Measurements from ENCODE around the gene EDIL3.

EDIL3 gene

DNA sequence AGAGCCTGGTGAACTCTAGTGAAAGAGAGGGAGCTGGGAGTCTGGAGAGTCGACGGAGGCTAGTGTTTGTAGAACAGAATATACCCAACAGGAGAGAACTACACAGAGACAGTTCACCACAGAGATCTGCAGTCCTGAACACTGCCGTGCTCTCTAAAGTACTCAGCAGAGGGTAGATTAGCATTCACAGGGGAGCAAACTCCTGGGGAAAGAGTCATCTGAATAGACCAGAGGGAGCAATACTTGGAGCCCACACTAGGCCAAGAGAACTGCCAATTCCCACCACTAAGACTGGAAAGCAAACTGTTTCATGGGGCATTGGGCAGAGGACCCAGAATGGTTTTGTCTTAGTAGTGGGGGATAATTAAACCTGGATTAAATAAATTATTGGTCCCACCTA is 235.6 kb downstream of the EDIL3 start:
- H3K9me3 Mint-ChIP-seq = no peaks in the 10 kb centered on the region
- H3K4me1 Mint-ChIP-seq = no peaks in the 10 kb centered on the region
- no peak for ATAC-seq
- no peak overlapping the region for H3K27ac Mint-ChIP-seq
- H3K36me3 Mint-ChIP-seq = no peaks in the 10 kb centered on the region
- no peak overlapping the region for H3K4me3 Mint-ChIP-seq
- H3K27me3 Mint-ChIP-seq = no peaks in the 10 kb centered on the region

DNA sequence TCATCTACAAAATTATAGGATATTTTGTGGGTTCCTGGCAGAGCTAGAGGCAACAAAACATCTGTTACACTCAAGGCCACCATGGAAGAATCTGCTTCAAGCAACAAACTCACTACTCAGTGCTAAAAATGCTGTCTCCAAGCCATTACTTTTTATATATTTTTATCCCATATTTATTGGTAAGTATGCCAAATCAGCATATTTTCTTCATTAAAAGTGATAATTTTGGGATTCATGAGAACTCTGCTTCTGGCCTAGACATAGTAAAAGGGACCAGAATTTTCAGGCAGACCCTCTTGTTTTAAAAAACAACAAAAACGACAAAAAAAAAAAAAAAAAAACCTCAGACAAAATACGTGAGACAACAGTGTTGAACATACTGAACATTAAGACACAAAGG is 236.0 kb downstream of the EDIL3 start:
- H3K36me3 Mint-ChIP-seq = no peaks in the 10 kb centered on the region
- no peak overlapping the region for H3K27ac Mint-ChIP-seq
- no peak for ATAC-seq
- H3K27me3 Mint-ChIP-seq = no peaks in the 10 kb centered on the region
- no peak overlapping the region for H3K4me3 Mint-ChIP-seq
- H3K9me3 Mint-ChIP-seq = no peaks in the 10 kb centered on the region
- no peaks in the 10 kb centered on the region for H3K4me1 Mint-ChIP-seq

DNA sequence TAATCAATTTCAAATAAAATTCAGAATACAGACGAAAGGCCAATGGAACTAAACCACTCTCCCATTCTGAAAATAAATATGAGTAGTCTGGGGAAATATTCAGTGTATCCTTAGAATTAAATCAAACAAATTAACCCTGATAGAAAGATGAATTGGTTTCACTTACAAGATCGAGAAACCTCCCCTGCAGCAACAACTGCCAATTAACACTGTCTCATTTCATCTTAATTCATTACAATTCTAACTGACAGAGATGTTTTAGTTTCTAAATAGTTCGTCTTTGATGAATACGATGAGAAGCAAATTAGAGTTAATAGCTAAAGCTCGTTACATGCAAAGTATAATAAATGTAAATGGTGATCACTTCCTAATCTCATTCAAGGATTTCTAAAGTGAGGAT is 247.1 kb downstream of the EDIL3 start:
- H3K27me3 Mint-ChIP-seq = no peaks in the 10 kb centered on the region
- H3K9me3 Mint-ChIP-seq = peaks cover 3% of the 10 kb centered on the region
- H3K36me3 Mint-ChIP-seq = no peaks in the 10 kb centered on the region
- no peak overlapping the region for H3K27ac Mint-ChIP-seq
- ATAC-seq = no peak
- no peak overlapping the region for H3K4me3 Mint-ChIP-seq
- no peaks in the 10 kb centered on the region for H3K4me1 Mint-ChIP-seq

DNA sequence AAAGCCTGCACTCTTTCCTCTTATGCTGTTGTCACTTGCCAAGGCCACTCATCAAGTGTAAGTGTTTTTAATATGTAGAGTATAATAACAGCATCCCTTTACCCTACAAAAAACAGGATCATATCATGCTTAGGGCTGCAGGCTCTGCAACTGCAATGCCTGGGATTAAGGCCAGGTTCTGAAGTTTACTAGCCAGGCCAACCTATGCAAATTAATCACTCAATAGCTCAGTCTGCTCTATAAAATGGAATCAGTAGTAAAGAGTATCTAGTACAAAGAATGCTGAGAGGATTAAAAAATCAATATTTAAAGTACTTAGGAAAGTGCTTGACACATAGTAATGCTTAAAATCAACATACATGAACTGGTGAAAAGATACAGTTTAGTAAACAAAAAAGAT is 253.3 kb downstream of the EDIL3 start:
- H3K27ac Mint-ChIP-seq = no peak overlapping the region
- peaks cover 3% of the 10 kb centered on the region for H3K9me3 Mint-ChIP-seq
- H3K27me3 Mint-ChIP-seq = no peaks in the 10 kb centered on the region
- no peaks in the 10 kb centered on the region for H3K4me1 Mint-ChIP-seq
- ATAC-seq = no peak
- H3K4me3 Mint-ChIP-seq = no peak overlapping the region
- H3K36me3 Mint-ChIP-seq = no peaks in the 10 kb centered on the region

DNA sequence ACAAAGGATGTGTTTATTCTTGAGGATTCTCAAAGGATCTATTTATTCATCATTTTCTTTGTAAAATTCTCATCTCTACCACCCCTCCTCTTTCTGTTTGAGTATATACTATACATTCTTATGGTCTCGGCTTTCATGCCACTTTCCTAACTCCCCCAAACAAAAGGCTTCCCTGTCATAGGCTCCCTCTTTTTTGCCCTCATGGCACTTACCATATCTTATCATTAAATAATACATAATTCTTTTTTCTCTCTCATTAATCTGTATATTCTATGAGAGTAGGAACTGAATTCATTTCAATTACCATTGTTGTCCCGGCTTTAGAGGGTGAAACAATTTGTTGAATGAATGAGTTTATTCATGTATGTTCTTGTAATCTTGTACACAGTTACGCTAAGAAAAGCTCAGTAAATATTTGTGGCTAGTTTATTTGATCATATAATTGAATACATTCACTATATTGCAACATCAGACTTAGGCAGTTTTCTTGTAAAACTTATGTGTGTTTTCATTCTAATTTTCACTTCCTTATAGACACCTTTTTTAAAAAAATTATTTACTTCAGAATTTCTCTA is 254.6 kb downstream of the EDIL3 start:
- H3K4me1 Mint-ChIP-seq = no peaks in the 10 kb centered on the region
- H3K27ac Mint-ChIP-seq = no peak overlapping the region
- H3K9me3 Mint-ChIP-seq = peaks cover 3% of the 10 kb centered on the region
- no peak overlapping the region for H3K4me3 Mint-ChIP-seq
- no peaks in the 10 kb centered on the region for H3K27me3 Mint-ChIP-seq
- ATAC-seq = no peak
- H3K36me3 Mint-ChIP-seq = no peaks in the 10 kb centered on the region

DNA sequence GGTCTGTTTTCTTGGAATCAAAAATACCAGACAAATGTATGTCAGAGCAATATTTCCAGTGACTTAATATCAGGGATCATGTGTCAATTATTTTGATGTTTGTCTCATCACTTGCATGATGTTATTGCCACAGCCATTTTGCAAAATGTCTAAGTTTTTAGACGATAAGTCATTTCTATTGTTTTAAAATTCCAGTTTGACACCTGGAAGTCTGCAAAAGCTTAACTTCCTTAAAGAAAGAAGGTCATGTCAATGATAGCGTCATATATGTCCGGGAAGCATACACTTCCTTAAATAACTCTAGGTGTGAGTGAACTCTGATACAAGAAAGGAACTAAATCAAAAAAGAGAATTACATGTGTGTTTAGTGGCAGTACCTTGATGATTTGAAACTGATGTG is 259.5 kb downstream of the EDIL3 start:
- no peaks in the 10 kb centered on the region for H3K27me3 Mint-ChIP-seq

DNA sequence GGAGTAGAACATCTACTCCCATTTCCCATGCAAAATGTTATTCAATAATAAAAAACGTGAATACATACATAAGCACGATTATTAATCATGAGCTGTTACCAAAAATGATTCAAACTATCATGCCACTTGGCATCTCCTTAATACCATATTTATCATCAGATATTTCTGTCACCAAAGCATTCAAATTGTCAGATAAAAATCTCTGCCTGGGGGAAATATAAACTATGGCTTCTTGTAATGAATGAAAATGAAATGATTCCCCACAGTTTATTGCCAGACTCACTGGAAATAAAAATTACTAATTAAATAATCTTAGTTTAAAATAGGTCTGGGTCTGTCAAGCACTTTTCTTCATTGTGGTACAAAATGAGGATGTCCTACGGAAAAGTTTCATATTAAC is 265.4 kb downstream of the EDIL3 start:
- Mint-ChIP-seq H3K27me3 (no peaks in the 10 kb centered on the region), H3K27ac (no peak overlapping the region), H3K36me3 (no peaks in the 10 kb centered on the region), H3K4me1 (no peaks in the 10 kb centered on the region), H3K4me3 (no peak overlapping the region), H3K9me3 (no peaks in the 10 kb centered on the region)
- ATAC-seq = no peak

More for the DNA sequence above, 259.5 kb downstream of the EDIL3 start:
- ATAC-seq = no peak
- no peak overlapping the region for H3K4me3 Mint-ChIP-seq
- H3K9me3 Mint-ChIP-seq = peaks cover 3% of the 10 kb centered on the region
- H3K36me3 Mint-ChIP-seq = no peaks in the 10 kb centered on the region
- H3K4me1 Mint-ChIP-seq = no peaks in the 10 kb centered on the region
- no peak overlapping the region for H3K27ac Mint-ChIP-seq

DNA sequence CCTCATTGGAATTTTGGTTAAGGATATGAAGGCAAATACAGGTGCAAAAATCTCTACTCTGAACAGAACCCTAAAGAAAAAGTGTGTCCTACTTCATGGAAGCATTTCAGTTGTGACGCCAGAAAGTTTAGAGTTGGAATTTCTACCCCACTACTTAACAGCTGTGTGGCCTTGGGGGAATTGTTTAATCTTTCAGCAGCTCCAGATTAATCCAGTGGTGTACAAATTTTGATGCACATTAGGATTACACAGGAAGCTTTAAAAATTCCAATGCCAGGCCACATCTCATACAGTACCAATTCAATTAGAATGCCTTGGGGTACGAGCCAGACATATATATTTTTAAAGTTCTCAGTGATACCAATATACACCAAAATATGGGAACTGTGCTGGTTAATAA is 266.1 kb downstream of the EDIL3 start:
- Mint-ChIP-seq H3K27ac (no peak overlapping the region), H3K4me1 (no peaks in the 10 kb centered on the region), H3K27me3 (no peaks in the 10 kb centered on the region), H3K36me3 (no peaks in the 10 kb centered on the region), H3K4me3 (no peak overlapping the region), H3K9me3 (no peaks in the 10 kb centered on the region)
- ATAC-seq = no peak

DNA sequence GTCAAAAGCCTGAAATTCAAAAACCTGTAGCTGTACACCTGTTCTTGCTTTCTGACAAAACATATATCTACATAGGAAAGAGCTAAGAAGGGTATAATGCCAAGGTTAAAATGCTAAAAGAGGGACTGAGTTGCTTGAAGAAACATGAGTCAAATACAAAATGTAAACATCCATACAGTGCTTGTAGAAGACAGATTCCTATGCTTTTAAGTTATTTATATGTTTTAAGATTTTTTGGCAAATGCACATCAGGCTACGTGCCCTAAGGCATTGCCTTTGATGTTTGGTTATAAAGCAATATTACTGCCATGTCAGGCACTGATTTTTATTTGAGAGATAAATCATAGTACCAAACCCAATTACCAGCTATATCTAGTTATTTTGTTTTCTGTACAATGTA is 269.0 kb downstream of the EDIL3 start:
- no peaks in the 10 kb centered on the region for H3K27me3 Mint-ChIP-seq
- no peak for ATAC-seq
- no peaks in the 10 kb centered on the region for H3K4me1 Mint-ChIP-seq
- H3K36me3 Mint-ChIP-seq = no peaks in the 10 kb centered on the region
- no peak overlapping the region for H3K27ac Mint-ChIP-seq
- no peak overlapping the region for H3K4me3 Mint-ChIP-seq
- peaks cover 4% of the 10 kb centered on the region for H3K9me3 Mint-ChIP-seq

DNA sequence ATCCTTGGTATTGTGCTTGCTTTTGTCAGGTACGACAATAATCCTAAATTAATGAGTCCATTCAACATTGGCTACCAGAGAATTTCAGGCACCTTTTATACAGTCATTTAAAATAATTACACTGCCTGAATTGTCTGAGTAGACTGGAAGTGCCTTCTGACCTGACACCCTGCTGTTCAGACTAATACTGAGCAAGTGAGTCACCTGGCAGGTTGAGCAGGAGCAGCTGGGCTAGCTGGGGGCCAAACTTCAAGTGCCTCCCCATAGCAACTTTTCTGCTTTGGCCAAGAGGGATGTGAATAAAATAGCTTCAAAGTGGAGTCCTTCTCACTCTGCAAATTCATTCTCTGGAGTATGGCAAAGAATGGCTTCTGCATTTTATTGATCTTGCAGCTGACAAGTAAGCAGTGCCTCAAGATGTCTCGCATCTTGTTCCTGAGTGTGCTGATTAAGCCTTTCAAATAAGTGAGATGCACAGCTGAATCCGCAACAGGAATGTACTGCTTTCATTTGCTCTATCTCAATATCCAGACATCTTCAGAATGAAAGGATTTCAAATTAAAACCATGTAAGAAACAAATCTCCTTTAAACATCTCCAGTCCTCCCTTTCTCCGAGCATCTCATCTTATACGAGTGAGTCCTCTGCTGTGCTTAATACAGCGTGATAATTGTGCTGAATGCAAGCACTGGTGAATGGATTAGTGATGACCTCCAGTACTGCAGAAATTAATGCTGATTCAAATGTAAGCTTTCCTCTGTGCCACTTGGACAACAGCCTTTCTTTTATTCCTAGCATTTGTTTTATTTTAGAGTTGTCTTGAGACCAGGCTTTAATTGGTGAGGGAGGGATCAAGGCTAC is 271.2 kb downstream of the EDIL3 start:
- no peak overlapping the region for H3K4me3 Mint-ChIP-seq
- H3K4me1 Mint-ChIP-seq = no peaks in the 10 kb centered on the region
- no peaks in the 10 kb centered on the region for H3K36me3 Mint-ChIP-seq
- H3K9me3 Mint-ChIP-seq = peaks cover 4% of the 10 kb centered on the region
- H3K27me3 Mint-ChIP-seq = no peaks in the 10 kb centered on the region
- no peak overlapping the region for H3K27ac Mint-ChIP-seq
- no peak for ATAC-seq

DNA sequence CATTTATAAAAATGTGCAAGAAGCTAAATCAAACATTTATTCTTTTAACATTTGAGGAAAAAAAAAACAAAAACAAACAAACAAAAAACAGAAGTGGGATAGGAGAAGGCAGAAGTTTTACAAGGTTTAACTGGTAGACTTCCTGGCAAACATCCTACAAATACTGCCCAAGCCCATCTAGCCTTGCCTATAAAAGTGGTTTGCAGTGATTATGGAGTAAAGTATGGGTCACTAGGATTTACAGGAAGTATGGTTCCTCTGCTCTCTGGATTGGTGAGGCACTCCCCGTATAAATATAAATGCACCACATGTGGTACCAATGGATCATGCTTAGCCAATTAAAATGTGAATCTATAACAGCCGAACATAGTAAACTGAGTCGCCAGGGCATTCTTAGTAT is 291.9 kb downstream of the EDIL3 start:
- no peak overlapping the region for H3K27ac Mint-ChIP-seq
- no peaks in the 10 kb centered on the region for H3K4me1 Mint-ChIP-seq
- H3K27me3 Mint-ChIP-seq = no peaks in the 10 kb centered on the region
- ATAC-seq = no peak
- H3K9me3 Mint-ChIP-seq = peaks cover 5% of the 10 kb centered on the region
- H3K36me3 Mint-ChIP-seq = no peaks in the 10 kb centered on the region
- H3K4me3 Mint-ChIP-seq = no peak overlapping the region

DNA sequence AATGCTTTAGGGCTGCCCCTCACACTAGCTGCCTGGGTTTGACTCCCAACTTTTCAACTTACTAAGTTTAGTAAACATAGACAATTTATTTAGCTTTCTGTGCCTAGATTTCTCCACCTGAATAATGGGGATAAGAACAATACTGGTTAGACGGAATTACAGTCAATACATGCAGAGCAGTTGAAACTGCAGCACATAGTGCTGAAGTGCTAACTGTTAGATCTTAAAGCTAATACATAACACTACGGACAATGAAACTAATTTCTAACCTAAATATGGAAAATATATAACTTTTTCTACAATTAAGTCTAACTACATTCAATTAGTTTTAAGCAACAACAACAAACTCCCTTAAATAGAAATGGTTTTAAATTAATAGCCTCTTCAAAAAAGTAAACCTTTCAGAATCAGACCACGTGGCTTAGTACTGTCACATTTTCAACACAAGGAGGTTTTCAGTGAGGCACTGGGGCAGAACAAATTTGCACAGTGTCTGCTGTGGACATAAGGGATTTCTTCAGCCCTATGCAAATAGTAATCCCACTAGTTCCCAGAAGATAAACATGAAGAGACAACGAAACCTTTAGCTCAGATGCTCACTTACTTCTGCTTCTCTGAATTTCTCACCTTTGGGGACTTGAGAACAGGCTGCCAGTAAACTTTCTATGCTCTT is 293.4 kb downstream of the EDIL3 start:
- Mint-ChIP-seq H3K4me1 (no peaks in the 10 kb centered on the region), H3K4me3 (no peak overlapping the region), H3K36me3 (no peaks in the 10 kb centered on the region), H3K9me3 (peaks cover 5% of the 10 kb centered on the region), H3K27ac (no peak overlapping the region), H3K27me3 (no peaks in the 10 kb centered on the region)
- ATAC-seq = no peak

DNA sequence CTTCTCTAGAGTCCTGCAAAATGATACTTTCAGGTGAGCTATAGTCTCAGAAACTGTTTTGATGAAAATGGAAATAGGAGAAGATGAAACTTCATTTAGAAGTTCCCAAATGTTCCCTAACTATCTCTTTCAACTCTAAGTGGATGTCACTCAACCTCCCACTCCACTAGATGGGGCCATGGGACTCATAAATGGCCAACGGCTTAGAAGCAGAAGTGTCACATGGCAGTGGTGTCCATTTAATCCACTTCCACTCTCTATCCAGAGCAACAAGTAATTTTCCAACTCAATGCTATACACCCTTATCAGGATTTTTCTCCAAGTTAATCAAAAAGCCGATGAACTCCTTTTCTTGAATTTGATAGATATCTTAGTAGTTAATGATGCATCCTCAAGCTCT is 295.7 kb downstream of the EDIL3 start:
- no peak for ATAC-seq
- peaks cover 2% of the 10 kb centered on the region for H3K9me3 Mint-ChIP-seq
- H3K27me3 Mint-ChIP-seq = no peaks in the 10 kb centered on the region
- no peak overlapping the region for H3K27ac Mint-ChIP-seq
- no peaks in the 10 kb centered on the region for H3K4me1 Mint-ChIP-seq
- no peak overlapping the region for H3K4me3 Mint-ChIP-seq
- H3K36me3 Mint-ChIP-seq = no peaks in the 10 kb centered on the region

DNA sequence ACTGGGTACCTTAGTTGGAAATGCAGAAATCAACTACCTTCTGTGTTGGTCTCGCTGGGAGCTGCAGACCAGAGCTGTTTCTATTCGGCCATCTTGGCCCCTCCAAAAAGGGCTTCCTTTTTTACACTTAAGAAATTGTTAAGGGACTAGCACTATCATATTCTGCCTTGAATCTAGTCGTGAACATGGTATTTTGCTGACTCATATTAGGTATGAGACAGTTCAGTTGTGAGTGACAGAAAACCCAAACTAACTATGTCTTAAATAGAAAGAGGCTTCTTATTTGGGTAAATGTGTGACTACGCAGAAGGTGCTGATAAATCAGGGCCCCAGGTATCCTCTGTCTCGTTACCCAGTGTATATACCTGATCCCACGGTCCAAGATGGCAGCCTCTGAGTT is 298.2 kb downstream of the EDIL3 start:
- H3K36me3 Mint-ChIP-seq = no peaks in the 10 kb centered on the region
- no peaks in the 10 kb centered on the region for H3K9me3 Mint-ChIP-seq
- H3K27ac Mint-ChIP-seq = no peak overlapping the region
- H3K4me3 Mint-ChIP-seq = no peak overlapping the region
- H3K27me3 Mint-ChIP-seq = no peaks in the 10 kb centered on the region
- ATAC-seq = no peak
- H3K4me1 Mint-ChIP-seq = no peaks in the 10 kb centered on the region

DNA sequence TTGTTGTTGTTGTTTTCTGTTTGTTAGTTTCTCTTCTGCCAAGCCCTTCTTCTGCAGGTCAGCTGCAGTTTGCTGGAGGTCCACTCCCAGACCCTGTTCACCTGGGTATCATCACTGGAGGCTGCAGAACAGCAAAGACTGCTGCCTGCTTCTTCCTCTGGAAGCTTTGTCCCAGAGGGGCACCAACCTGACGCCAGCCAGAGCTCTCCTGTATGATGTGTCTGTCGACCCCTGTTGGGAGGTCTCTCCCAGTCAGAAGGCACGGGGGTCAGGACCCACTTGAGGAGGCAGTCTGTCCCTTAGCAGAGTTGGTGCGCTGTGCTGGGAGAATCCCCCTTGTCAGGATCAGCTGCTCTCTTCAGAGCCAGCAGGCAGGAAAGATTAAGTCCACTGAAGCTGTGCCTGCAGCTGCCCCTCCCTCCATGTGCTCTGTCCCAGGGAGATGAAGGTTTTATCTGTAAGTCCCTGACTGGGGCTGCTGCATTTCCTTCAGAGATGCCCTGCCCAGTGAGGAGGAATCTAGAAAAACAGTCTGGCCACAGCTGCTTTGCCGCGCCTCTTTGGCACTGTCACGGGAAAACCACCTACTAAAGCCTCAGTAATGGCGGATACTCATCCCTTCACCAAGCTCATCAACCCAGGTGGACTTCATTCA is 299.2 kb downstream of the EDIL3 start:
- Mint-ChIP-seq H3K27ac (no peak overlapping the region), H3K36me3 (no peaks in the 10 kb centered on the region), H3K27me3 (no peaks in the 10 kb centered on the region), H3K4me1 (no peaks in the 10 kb centered on the region), H3K4me3 (no peak overlapping the region), H3K9me3 (no peaks in the 10 kb centered on the region)
- ATAC-seq = no peak
